ENCODE results near the gene CPT1C. TPM values are rescaled to one million over a fixed set of nuclear protein-coding genes. Genes with fewer than 3 reads are reported as not detected.

CPT1C gene
- total RNA-seq, 2 donors from 2014 or later: 1.2 to 2.8 TPM

DNA sequence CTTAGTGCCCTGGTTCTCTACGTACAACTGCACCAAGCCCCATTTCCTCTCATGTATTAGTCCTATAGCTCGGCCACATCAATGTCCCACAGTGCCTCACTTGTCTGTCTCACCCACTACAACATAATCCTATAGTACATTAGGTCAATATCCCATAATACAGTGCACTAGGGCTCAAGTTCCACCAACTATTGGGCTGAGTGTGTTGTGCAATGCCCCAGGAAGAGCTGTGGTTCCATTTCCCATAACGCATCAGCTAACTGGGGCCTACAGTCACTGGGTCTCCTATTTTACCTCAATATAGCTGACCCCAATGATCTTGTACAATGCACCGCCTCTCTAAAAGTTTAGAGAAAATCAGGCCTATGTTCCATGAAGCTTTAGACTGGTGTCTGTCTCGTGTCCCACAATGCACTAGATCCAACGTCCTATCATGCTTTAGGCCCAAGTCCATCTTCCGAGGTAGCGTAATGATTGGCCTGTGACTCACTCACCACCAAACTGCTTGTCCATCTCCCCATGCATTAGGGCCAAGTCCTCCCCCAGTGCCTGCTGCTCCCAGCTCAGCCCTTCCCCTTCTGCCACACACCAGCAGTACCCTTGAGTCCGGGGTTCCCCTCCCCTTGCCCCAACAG lies 50.4 kb downstream of the CPT1C start:
- no peak for DNase-seq (ENCODE audit: low spot score)
- Histone ChIP-seq H3K9me3 (no peaks in the 10 kb centered on the region), H3K27me3 (no peaks in the 10 kb centered on the region), H3K4me3 (no peak overlapping the region), H3K36me3 (no peaks in the 10 kb centered on the region), H3K27ac (no peak overlapping the region), H3K4me1 (no peaks in the 10 kb centered on the region)
- TF ChIP-seq, protein P1, sequence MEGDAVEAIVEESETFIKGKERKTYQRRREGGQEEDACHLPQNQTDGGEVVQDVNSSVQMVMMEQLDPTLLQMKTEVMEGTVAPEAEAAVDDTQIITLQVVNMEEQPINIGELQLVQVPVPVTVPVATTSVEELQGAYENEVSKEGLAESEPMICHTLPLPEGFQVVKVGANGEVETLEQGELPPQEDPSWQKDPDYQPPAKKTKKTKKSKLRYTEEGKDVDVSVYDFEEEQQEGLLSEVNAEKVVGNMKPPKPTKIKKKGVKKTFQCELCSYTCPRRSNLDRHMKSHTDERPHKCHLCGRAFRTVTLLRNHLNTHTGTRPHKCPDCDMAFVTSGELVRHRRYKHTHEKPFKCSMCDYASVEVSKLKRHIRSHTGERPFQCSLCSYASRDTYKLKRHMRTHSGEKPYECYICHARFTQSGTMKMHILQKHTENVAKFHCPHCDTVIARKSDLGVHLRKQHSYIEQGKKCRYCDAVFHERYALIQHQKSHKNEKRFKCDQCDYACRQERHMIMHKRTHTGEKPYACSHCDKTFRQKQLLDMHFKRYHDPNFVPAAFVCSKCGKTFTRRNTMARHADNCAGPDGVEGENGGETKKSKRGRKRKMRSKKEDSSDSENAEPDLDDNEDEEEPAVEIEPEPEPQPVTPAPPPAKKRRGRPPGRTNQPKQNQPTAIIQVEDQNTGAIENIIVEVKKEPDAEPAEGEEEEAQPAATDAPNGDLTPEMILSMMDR (IDR thresholded peaks at IDR 0.05): no peak

DNA sequence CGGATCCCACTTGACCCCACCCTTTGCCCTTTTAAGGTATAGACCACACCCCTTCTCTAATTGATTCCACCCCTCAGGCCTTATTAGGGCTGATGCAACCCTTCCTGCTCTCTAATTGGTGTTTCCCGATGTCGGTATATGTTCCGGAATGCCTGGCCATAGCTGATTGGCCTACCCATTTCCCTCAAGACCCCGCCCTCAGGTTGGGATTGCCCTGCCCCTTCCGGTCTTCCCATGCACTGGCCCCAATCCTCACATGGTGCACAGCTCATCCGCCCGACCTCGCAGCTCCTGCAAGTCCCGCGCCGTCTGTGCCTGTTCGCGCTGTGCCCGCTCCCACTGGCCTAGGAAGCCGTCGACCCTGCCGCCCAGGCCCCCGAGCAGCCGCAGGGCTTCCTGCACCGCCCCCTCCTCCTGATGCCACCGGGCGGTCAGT lies 54.0 kb downstream of the CPT1C start:
- Histone ChIP-seq H3K36me3 (no peaks in the 10 kb centered on the region), H3K27me3 (no peaks in the 10 kb centered on the region), H3K9me3 (no peaks in the 10 kb centered on the region), H3K27ac (no peak overlapping the region), H3K4me1 (no peaks in the 10 kb centered on the region), H3K4me3 (no peak overlapping the region)
- DNase-seq (ENCODE audit: low spot score): no peak
- TF ChIP-seq, protein P1 (IDR thresholded peaks at IDR 0.05): no peak

DNA sequence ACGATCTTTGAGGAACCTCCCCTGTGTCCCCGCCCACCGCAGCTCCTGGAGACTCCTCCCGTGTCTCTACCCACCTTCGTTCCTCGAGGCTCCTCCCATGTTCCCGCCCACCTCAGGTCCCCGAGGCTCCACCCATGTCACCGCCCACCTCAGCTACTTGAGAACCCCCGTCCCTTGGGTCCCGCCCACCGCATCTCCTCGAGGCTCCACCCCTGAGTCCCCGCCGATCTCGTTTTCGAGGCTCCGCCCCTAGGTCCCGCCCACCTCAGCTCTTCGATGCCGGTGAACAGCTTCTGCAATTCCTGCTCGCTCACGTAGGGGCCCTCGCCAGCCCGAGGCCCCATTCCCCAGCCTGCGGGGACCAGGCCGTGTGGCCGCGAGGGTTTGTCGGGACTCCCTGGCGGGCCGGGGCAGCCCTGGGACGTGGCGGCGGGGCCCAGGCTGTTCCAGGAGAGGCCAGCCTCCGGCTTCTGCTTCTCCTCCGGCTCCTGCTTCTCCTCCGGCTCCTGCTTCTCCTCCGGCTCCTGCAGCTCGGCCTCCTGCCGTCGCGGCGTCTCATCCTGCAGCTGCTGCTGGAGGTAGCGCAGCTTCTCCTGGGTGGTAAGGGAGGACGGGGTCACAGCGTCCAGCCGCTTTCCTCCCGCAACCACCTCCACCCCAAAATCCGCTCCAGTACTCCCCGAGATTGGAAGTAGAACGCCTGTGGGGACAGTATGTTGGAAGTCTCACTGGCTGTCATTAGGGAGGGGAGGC lies 55.5 kb downstream of the CPT1C start:
- TF ChIP-seq, protein P1 (IDR thresholded peaks at IDR 0.05): no peak
- Histone ChIP-seq H3K27ac (no peak overlapping the region), H3K4me3 (no peak overlapping the region), H3K27me3 (no peaks in the 10 kb centered on the region), H3K9me3 (no peaks in the 10 kb centered on the region), H3K4me1 (no peaks in the 10 kb centered on the region), H3K36me3 (no peaks in the 10 kb centered on the region)
- no peak for DNase-seq (ENCODE audit: low spot score)

DNA sequence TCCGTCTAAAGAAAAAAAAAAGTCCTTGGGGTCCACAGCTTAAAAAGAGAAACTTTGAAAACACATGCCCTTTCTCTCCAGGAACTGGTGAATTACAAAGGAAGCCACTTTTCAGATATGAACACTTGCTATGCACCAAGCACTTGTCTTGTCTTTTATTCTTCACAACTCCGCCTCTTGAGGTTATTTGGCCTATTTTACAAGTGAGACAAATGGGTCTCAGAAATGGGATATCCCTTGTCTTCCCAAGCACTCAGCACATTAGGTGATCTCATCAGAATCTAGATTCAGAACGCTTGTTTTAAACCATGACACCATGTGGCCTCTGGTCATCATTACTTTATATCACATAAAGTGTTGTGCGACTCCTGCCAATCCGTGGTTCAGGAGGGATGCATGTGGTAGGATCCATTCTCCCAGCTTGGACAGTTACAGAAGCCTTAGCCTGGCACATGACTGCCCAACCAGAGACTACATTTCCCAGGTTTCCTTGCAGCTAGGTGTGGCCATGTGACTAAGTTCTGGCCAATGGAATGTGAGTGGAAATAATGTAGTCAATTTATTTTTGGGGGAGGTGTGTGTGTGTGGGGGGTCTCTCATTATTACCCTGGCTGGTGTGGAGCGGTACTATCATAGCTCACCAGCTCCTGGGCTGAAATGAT lies 58.3 kb downstream of the CPT1C start:
- Histone ChIP-seq H3K27ac (no peak overlapping the region), H3K27me3 (no peaks in the 10 kb centered on the region)
- TF ChIP-seq, protein P1 (IDR thresholded peaks at IDR 0.05): no peak

DNA sequence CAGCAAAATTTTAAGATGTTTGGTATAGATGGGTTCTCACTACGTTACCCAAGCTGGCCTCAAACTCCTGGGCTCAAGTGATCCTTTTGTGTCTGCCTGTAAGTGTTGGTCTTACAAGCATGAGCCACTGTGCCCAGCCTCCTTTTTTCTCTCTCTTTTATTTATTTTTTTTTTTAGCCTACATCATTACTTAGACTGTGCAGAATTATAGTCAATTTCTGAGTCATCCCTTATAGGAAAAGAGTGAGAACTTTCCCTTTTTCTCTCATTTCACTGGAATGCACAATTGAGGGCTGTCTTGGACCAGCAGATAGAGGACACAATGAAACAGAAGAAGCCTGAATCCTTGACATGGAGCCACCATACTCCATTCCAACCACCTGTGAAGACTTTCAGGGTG lies 58.9 kb downstream of the CPT1C start:
- Histone ChIP-seq H3K27me3 (no peaks in the 10 kb centered on the region), H3K4me1 (no peaks in the 10 kb centered on the region), H3K36me3 (no peaks in the 10 kb centered on the region), H3K4me3 (no peak overlapping the region), H3K9me3 (no peaks in the 10 kb centered on the region), H3K27ac (no peak overlapping the region)
- TF ChIP-seq, protein P1 (IDR thresholded peaks at IDR 0.05): no peak
- DNase-seq (ENCODE audit: low spot score): no peak

More for the DNA sequence above, 58.3 kb downstream of the CPT1C start:
- DNase-seq (ENCODE audit: low spot score): no peak
- no peak overlapping the region for H3K4me3 ChIP-seq
- H3K36me3 ChIP-seq: no peaks in the 10 kb centered on the region
- H3K4me1 ChIP-seq: no peaks in the 10 kb centered on the region
- H3K9me3 ChIP-seq: no peaks in the 10 kb centered on the region

Data from right atrium auricular region (tissue), 2 donors.